HCT116 (cell line): Measurements from ENCODE around the gene LDLRAD4. TPM values are rescaled to one million over a fixed set of nuclear protein-coding genes. Genes with fewer than 3 reads are reported as not detected.

Experiments used
- ATAC-seq: fragments of 200-7000 bp; cut with Tn5 transposase; 2 replicates; pipeline ENCODE4 v1.9.1; 2020; ENCODE audit warnings: mild to moderate bottlenecking, moderate library complexity
- BruUV-seq: library from RNA; stranded (reverse); fragments of 400-500 nt; replicated peaks from 2 replicates; lab custom pipeline; 2021; lab: Mats Ljungman, UMichigan
- CTCF ChIA-PET: fragments of 300-600 bp; sonication (Branson Sonifier 250); formaldehyde crosslinking; loops from one replicate; lab custom pipeline; 2021; ENCODE audit warnings: antibody characterized with exemption; lab: Charles Lee
- POLR2A ChIA-PET: fragments of 300-600, 350-600 bp; sonication (Branson Sonifier 250); formaldehyde crosslinking; loops from one replicate; lab custom pipeline; 2021; ENCODE audit warnings: antibody characterized with exemption; lab: Charles Lee
- RAD21 ChIA-PET, 2 experiments: fragments of 300-600 bp; sonication (Branson Sonifier 250); formaldehyde crosslinking; loops; one replicate each; lab custom pipeline; 2023; ENCODE audit warnings: low total read pairs in 2 of 2; ENCODE audit not compliant: uncharacterized antibody in 2 of 2, unreplicated experiment in 2 of 2, low non-redundant PET in 1 of 2; lab: Charles Lee
- DNase-seq: peaks from one replicate; pipeline ENCODE4 v3.0.0-alpha.2; 2010; ENCODE audit warnings: low read depth, low spot score
- H2AFZ ChIP-seq: fragments of 200-600 bp; shearing (Covaris generic), sonication (generic); 2 replicates; pipeline ENCODE4 v1.6.1; 2017; ENCODE audit warnings: low read depth, mixed run types, mixed read lengths, antibody characterized with exemption, low read length; ENCODE audit not compliant: poor library complexity, severe bottlenecking
- H3K27ac ChIP-seq: 2 replicates; pipeline ENCODE4 v1.5.1; 2012; ENCODE audit warnings: low read depth, low read length
- H3K27me3 ChIP-seq: fragments of 200-600 bp; sonication (generic); 2 replicates; pipeline ENCODE4 v1.6.1; 2016; ENCODE audit warnings: mixed run types, low read length, mixed read lengths; ENCODE audit not compliant: insufficient read depth
- H3K36me3 ChIP-seq, 2 experiments: fragments of 200-500 bp in 1 of 2; fragments of 200-600 bp in 1 of 2; sonication (Bioruptor generic) in 1 of 2; sonication (generic) in 1 of 2; 2 replicates each; pipeline versions ENCODE4 v1.5.1 to v1.6.1; 2014 to 2016; ENCODE audit warnings: low read length in 2 of 2, inconsistent platforms in 1 of 2, mixed read lengths in 1 of 2, mixed run types in 1 of 2; ENCODE audit not compliant: insufficient read depth in 2 of 2, control insufficient read depth in 1 of 2
- H3K4me1 ChIP-seq, 2 experiments: fragments of 200-600 bp in 1 of 2; sonication (generic) in 1 of 2; 2 replicates each; pipeline versions ENCODE4 v1.5.1 to v1.6.1; 2012 to 2017; ENCODE audit warnings: low read length in 2 of 2, inconsistent platforms in 1 of 2, mild to moderate bottlenecking in 1 of 2, mixed read lengths in 1 of 2, mixed run types in 1 of 2, moderate library complexity in 1 of 2; ENCODE audit not compliant: insufficient read depth in 2 of 2, control insufficient read depth in 1 of 2
- H3K4me2 ChIP-seq: fragments of 200-600 bp; sonication (generic); 2 replicates; pipeline ENCODE4 v1.6.1; 2017; ENCODE audit warnings: mixed run types, low read length, mixed read lengths
- H3K4me3 ChIP-seq, 2 experiments: fragments of 200-600 bp in 1 of 2; sonication (generic) in 1 of 2; replicated peaks in 1 of 2; 2 replicates each; pipeline ENCODE4 v1.5.1; 2011 to 2016; ENCODE audit warnings: low read length in 2 of 2, control low read depth in 1 of 2, low read depth in 1 of 2, mild to moderate bottlenecking in 1 of 2, mixed read lengths in 1 of 2, mixed run types in 1 of 2
- H3K79me2 ChIP-seq: fragments of 200-600 bp; sonication (generic); 2 replicates; pipeline ENCODE4 v1.6.1; 2017; ENCODE audit warnings: mild to moderate bottlenecking, mixed run types, low read length, moderate library complexity, mixed read lengths; ENCODE audit not compliant: insufficient read depth
- H3K9ac ChIP-seq: fragments of 200-600 bp; sonication (generic); 2 replicates; pipeline ENCODE4 v1.6.1; 2016; ENCODE audit warnings: low read length, mixed read lengths
- H3K9me2 ChIP-seq: fragments of 200-600 bp; sonication (generic), shearing (Covaris generic); 2 replicates; pipeline ENCODE4 v1.6.1; 2017; ENCODE audit warnings: mixed run types, mild to moderate bottlenecking, moderate library complexity; ENCODE audit not compliant: insufficient read depth
- H3K9me3 ChIP-seq, 2 experiments: fragments of 200-500 bp in 1 of 2; fragments of 200-600 bp in 1 of 2; sonication (Bioruptor generic) in 1 of 2; sonication (generic) in 1 of 2; 2 replicates each; pipeline ENCODE4 v1.6.1; 2014 to 2017; ENCODE audit warnings: low read length in 2 of 2, mixed read lengths in 2 of 2, inconsistent platforms in 1 of 2, low read depth in 1 of 2, mild to moderate bottlenecking in 1 of 2, mixed run types in 1 of 2, moderate library complexity in 1 of 2; ENCODE audit not compliant: control insufficient read depth in 1 of 2, insufficient read depth in 1 of 2
- H4K20me1 ChIP-seq: fragments of 200-600 bp; sonication (generic), shearing (Covaris generic); 2 replicates; pipeline ENCODE4 v1.6.1; 2017; ENCODE audit warnings: mixed run types, mild to moderate bottlenecking, moderate library complexity; ENCODE audit not compliant: insufficient read depth
- ATF3 ChIP-seq: IDR thresholded peaks from 2 replicates; pipeline ENCODE4 v1.6.1; 2012
- CBX3 ChIP-seq: IDR thresholded peaks from 2 replicates; pipeline ENCODE4 v1.6.1; 2012; ENCODE audit warnings: low read depth
- CEBPB ChIP-seq: IDR thresholded peaks from 2 replicates; pipeline ENCODE4 v1.6.1; 2012; ENCODE audit warnings: low read depth
- CTCF ChIP-seq, 3 experiments: fragments of 200-600 bp in 1 of 3; sonication (generic) in 1 of 3; IDR thresholded peaks in 2 of 3; conservative IDR thresholded peaks in 1 of 3; 2 replicates each; pipeline ENCODE4 v1.5.1; 2012 to 2017; ENCODE audit warnings: low read depth in 2 of 3, low read length in 2 of 3, antibody characterized with exemption in 1 of 3, borderline replicate concordance in 1 of 3, control low read depth in 1 of 3, mild to moderate bottlenecking in 1 of 3, mixed read lengths in 1 of 3, mixed run types in 1 of 3, moderate library complexity in 1 of 3; ENCODE audit not compliant: insufficient read depth in 1 of 3
- EGR1 ChIP-seq: IDR thresholded peaks from 2 replicates; pipeline ENCODE4 v1.6.1; 2012; ENCODE audit warnings: low read depth
- ELF1 ChIP-seq: IDR thresholded peaks from 2 replicates; pipeline ENCODE4 v1.6.1; 2012; ENCODE audit warnings: low read depth, borderline replicate concordance
- EZH2 ChIP-seq: fragments of 200-600 bp; sonication (generic); IDR thresholded peaks from 2 replicates; pipeline ENCODE4 v1.6.1; 2017; ENCODE audit warnings: antibody characterized with exemption, mixed run types
- EZH2phosphoT487 ChIP-seq: fragments of 200-600 bp; IDR thresholded peaks from 2 replicates; pipeline ENCODE4 v1.6.1; 2018; ENCODE audit warnings: antibody characterized with exemption, borderline replicate concordance
- FOSL1 ChIP-seq: IDR thresholded peaks from 2 replicates; pipeline ENCODE4 v1.6.1; 2012; ENCODE audit warnings: low read depth
- JUND ChIP-seq: IDR thresholded peaks from 2 replicates; pipeline ENCODE4 v1.6.1; 2012
- MAX ChIP-seq: IDR thresholded peaks from 2 replicates; pipeline ENCODE4 v1.6.1; 2012
- POLR2A ChIP-seq: IDR thresholded peaks from 2 replicates; pipeline ENCODE4 v1.7.0; 2011; ENCODE audit warnings: borderline replicate concordance; ENCODE audit not compliant: insufficient read depth, insufficient read length; ENCODE audit errors: extremely low read depth
- POLR2AphosphoS5 ChIP-seq: IDR thresholded peaks from 2 replicates; pipeline ENCODE4 v1.6.1; 2011; ENCODE audit warnings: mild to moderate bottlenecking, low read depth, low read length, moderate library complexity
- RAD21 ChIP-seq: IDR thresholded peaks from 2 replicates; pipeline ENCODE4 v1.6.1; 2012; ENCODE audit warnings: low read depth, mild to moderate bottlenecking
- REST ChIP-seq: IDR thresholded peaks from 2 replicates; pipeline ENCODE4 v1.6.1; 2012; ENCODE audit warnings: low read depth
- TCF7L2 ChIP-seq: IDR thresholded peaks from 2 replicates; pipeline ENCODE4 v1.7.0; 2011; ENCODE audit warnings: borderline replicate concordance, inconsistent platforms; ENCODE audit not compliant: insufficient read depth, insufficient read length; ENCODE audit errors: extremely low read depth
- YY1 ChIP-seq: IDR thresholded peaks from 2 replicates; pipeline ENCODE4 v1.6.1; 2011; ENCODE audit warnings: low read length, low read depth, moderate library complexity, mild to moderate bottlenecking; ENCODE audit not compliant: insufficient replicate concordance; ENCODE audit errors: extremely low read depth
- ZBTB33 ChIP-seq: IDR thresholded peaks from 2 replicates; pipeline ENCODE4 v1.6.1; 2011; ENCODE audit warnings: mild to moderate bottlenecking, low read length, moderate library complexity; ENCODE audit not compliant: insufficient replicate concordance; ENCODE audit errors: extremely low read depth
- ZFX ChIP-seq: fragments of 450-650 bp; IDR thresholded peaks from 2 replicates; pipeline ENCODE4 v1.6.1; 2017
- ZNF274 ChIP-seq: fragments of 200-500 bp; sonication (Bioruptor generic); IDR thresholded peaks from 2 replicates; pipeline ENCODE4 v1.6.1; 2014; ENCODE audit warnings: mild to moderate bottlenecking, low read depth, low read length, inconsistent platforms
- intact Hi-C: fragments of 100-400 bp; cut with micrococcal nuclease; formaldehyde crosslinking; loops from 2 replicates; pipeline ENCODE4 v1.10.0; 2022
- total RNA-seq: library from RNA; stranded (reverse); gene quantifications from one replicate; pipeline ENCODE4 v1.2.1, GENCODE V29; 2021; ENCODE audit not compliant: unreplicated experiment

LDLRAD4 gene
- total RNA-seq, 1 experiment from 2014 or later = 1.2 TPM

- Histone ChIP-seq H3K27ac (no peak overlapping the region), H3K27me3 (no peaks in the 10 kb centered on the region), H3K9me3 (no peaks in the 10 kb centered on the region), H3K9me2 (no peaks in the 10 kb centered on the region), H3K36me3 (no peaks in the 10 kb centered on the region), H3K79me2 (no peaks in the 10 kb centered on the region), H3K4me3 (no peak overlapping the region), H4K20me1 (no peaks in the 10 kb centered on the region), H3K9ac (no peak overlapping the region), H3K4me2 (no peak overlapping the region), H3K4me1 (no peaks in the 10 kb centered on the region), H2AFZ (no peak overlapping the region)
- no TSS peak for BruUV-seq
- ChIA-PET POLR2A (no interaction called here), CTCF (interaction anchor here (0.8 kb wide), 1 partner anchor 193 kb away, joined by 3 read pairs; no protein-coding TSS in a partner anchor), RAD21 (no interaction called here)
- ATAC-seq = no peak
- intact Hi-C loops = no loop called here
- DNase-seq = no peak
- no peak for TF ChIP-seq EGR1
- no peak for TF ChIP-seq TCF7L2
- TF ChIP-seq YY1 = no peak
- TF ChIP-seq ZNF274 = no peak
- TF ChIP-seq CBX3 = no peak
- TF ChIP-seq POLR2AphosphoS5 = no peak
- no peak for TF ChIP-seq ATF3
- no peak for TF ChIP-seq FOSL1
- TF ChIP-seq POLR2A = no peak
- no peak for TF ChIP-seq ELF1
- TF ChIP-seq ZFX = no peak
- TF ChIP-seq CTCF (IDR thresholded peaks at IDR 0.05 in 2 of 3, conservative IDR thresholded peaks at IDR 0.05 in 1 of 3; ENCODE audit: borderline replicate concordance in 1 of 3, insufficient read depth in 1 of 3, low read depth in 2 of 3, low read length in 2 of 3) = no peak
- no peak for TF ChIP-seq JUND
- no peak for TF ChIP-seq REST
- TF ChIP-seq EZH2 = no peak
- no peak for TF ChIP-seq CEBPB
- TF ChIP-seq MAX = no peak
- TF ChIP-seq EZH2phosphoT487 = no peak
- no peak for TF ChIP-seq RAD21
- no peak for TF ChIP-seq ZBTB33
Observed at GRCh38 chr18:13409026-13409425, 190.5 kb downstream of the LDLRAD4 start.
